ENCODE measurements around the gene DUSP8. TPM values are rescaled to one million over a fixed set of nuclear protein-coding genes. Genes with fewer than 3 reads are reported as not detected.

Gene DUSP8
- total and polyA plus RNA-seq, 2 of the 8 experiments (the other 6 are each of a cell fraction or from before 2014, with no cell fraction given), result 2.8 to 3.6 TPM

DNA sequence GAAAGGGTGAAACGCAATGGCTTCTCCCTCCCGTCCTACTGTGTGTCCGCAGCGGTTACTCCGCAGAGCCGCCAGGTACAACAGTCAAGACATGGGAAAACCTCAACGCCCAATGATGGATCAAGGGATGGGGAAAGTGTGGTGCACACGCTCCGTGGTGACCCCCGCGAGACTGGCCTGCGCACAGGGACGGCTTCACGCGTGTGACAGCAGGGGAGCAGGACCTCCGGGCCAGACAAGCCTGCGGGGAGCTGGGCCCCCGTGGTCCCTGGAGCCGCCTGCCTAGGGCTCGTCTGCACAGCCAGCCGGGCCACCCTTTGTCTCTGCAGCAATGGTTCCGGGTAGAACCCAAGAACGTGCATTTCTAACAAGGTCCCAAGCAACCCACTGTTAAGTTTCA is 53.8 kb downstream of the DUSP8 start:
- DNase-seq (ENCODE audit: low read depth in 1 of 2, low spot score in 2 of 2) (no peak), FAIRE-seq (no peak)
- no peak overlapping the region for H3K14ac ChIP-seq (ENCODE audit: insufficient read length)
- no peak overlapping the region for H3K56ac ChIP-seq (replicated peaks; ENCODE audit: insufficient read length, low read depth, low read length)
- H2BK15ac ChIP-seq (ENCODE audit: low read length), result no peak overlapping the region
- H2BK120ac ChIP-seq (replicated peaks; ENCODE audit: low read depth, low read length), result no peak overlapping the region
- H4K91ac ChIP-seq (replicated peaks; ENCODE audit: insufficient read length, low read length), result no peak overlapping the region
- H3K4me2 ChIP-seq (ENCODE audit: insufficient read depth in 1 of 2, low read depth in 2 of 2, low read length in 2 of 2), result no peak overlapping the region
- H3K23ac ChIP-seq (ENCODE audit: insufficient read length), result no peak overlapping the region
- TF ChIP-seq EP300 (IDR thresholded peaks at IDR 0.05; ENCODE audit: borderline replicate concordance in 1 of 2, low read depth in 2 of 2, low read length in 2 of 2) (no peak), BRCA1 (IDR thresholded peaks at IDR 0.05; ENCODE audit: low read depth, low read length) (no peak), MAFK (IDR thresholded peaks at IDR 0.05; ENCODE audit: low read depth, low read length) (no peak)
- no peak overlapping the region for H2AFZ ChIP-seq (ENCODE audit: low read length)
- H3K4me1 ChIP-seq (replicated peaks in 1 of 4; ENCODE audit: control insufficient read depth in 3 of 4, insufficient read depth in 4 of 4, low read length in 3 of 4), result peaks cover 0 to 4% (median 4%) of the 10 kb centered on the region in 4 experiments; a peak in 5 of 7 replicates
- peaks cover 12 to 20% of the 10 kb centered on the region in 2 experiments for H4K20me1 ChIP-seq (replicated peaks in 1 of 2; ENCODE audit: control insufficient read depth in 1 of 2, insufficient read depth in 2 of 2, low read length in 2 of 2)
- no peaks in the 10 kb centered on the region for H3K23me2 ChIP-seq (ENCODE audit: low read depth, low read length)
- no peak overlapping the region for H4K5ac ChIP-seq (ENCODE audit: insufficient read length, low read depth, low read length)
- 97% methylated on average over 23 of the region's 23 CpGs; no CpG with 5 or more reads in 1 of the 2 experiments for WGBS, 2 experiments (ENCODE audit: extremely low coverage in 1 of 2, insufficient coverage in 1 of 2, insufficient read length in 1 of 2, insufficient replicate concordance in 2 of 2, low coverage in 1 of 2, low lambda C conversion rate in 2 of 2, missing lambda C conversion rate in 1 of 2)
- POLR2A ChIA-PET (ENCODE audit: partially characterized antibody), result interaction anchor here (0.6 kb wide), 1 partner anchor 936 kb away, joined by 3 read pairs; no protein-coding TSS in a partner anchor
- H2BK5ac ChIP-seq (ENCODE audit: low read depth, low read length), result 0 out of 2 replicates have a peak overlapping the region, but pooled peaks have one; percentile 16
- H3K9ac ChIP-seq (replicated peaks in 1 of 4; ENCODE audit: extremely low read depth in 1 of 4, low read depth in 3 of 4, low read length in 3 of 4), result no peak overlapping the region
- H2BK20ac ChIP-seq (ENCODE audit: low read length), result no peak overlapping the region
- H4K8ac ChIP-seq (ENCODE audit: extremely low read depth, insufficient read depth, low read length), result no peak overlapping the region
- H3K27ac ChIP-seq (ENCODE audit: low read depth, low read length), result no peak overlapping the region
- no peak overlapping the region for H3K4ac ChIP-seq (replicated peaks; ENCODE audit: insufficient read length, low read depth, low read length)
- no peaks in the 10 kb centered on the region for H3K9me3 ChIP-seq (ENCODE audit: insufficient read depth in 2 of 2, low read depth in 1 of 2, low read length in 1 of 2)
- no peak overlapping the region for H2AK5ac ChIP-seq (ENCODE audit: low read depth, low read length)
- H3K27me3 ChIP-seq (replicated peaks in 1 of 4; ENCODE audit: control insufficient read depth in 3 of 4, extremely low read depth in 1 of 4, insufficient read depth in 3 of 4, low read length in 3 of 4), result no peaks in the 10 kb centered on the region
- no peaks in the 10 kb centered on the region for H3K36me3 ChIP-seq (ENCODE audit: control insufficient read depth in 2 of 4, insufficient read depth in 4 of 4, low read length in 3 of 4)
- peaks cover 0 to 20% of the 10 kb centered on the region in 2 experiments; a peak in 1 of 4 replicates for H3K79me2 ChIP-seq (ENCODE audit: control insufficient read depth in 1 of 2, insufficient read depth in 2 of 2, low read length in 2 of 2)
- H3K79me1 ChIP-seq (ENCODE audit: low read depth, low read length), result peaks cover 13% of the 10 kb centered on the region; the same call in 1 of the 2 replicates
- no peak overlapping the region for H2BK12ac ChIP-seq (ENCODE audit: low read depth, low read length)
- H3K18ac ChIP-seq (ENCODE audit: extremely low read depth, low read length), result no peak overlapping the region
- CTCF ChIA-PET (ENCODE audit: partially characterized antibody), result interaction anchor here (1.0 to 2.1 kb wide), 6 partner anchors 12 to 64 kb away, joined by 3 to 9 read pairs (median 3); no protein-coding TSS in a partner anchor
- no peak overlapping the region for H3K4me3 ChIP-seq (ENCODE audit: extremely low read depth in 1 of 4, insufficient read depth in 2 of 4, low read depth in 3 of 4, low read length in 4 of 4)
